IMR-90 (cell line): Measurements from ENCODE around the gene RAVER1. TPM values are rescaled to one million over a fixed set of nuclear protein-coding genes. Genes with fewer than 3 reads are reported as not detected.

Source experiments
- ATAC-seq: fragments of 200-7000 bp; cut with Tn5 transposase; 2 replicates; pipeline ENCODE4 v1.9.1; 2020; ENCODE audit warnings: low read depth, mild to moderate bottlenecking, moderate library complexity
- Bru-seq: library from RNA; stranded (reverse); fragments of 400-500 nt; gene quantifications from one replicate; lab custom pipeline; 2021; lab: Mats Ljungman, UMichigan
- BruChase-seq, 2 experiments: library from RNA; stranded (reverse); fragments of 400-500 nt; gene quantifications; one replicate each; lab custom pipeline; 2021; lab: Mats Ljungman, UMichigan
- BruUV-seq: library from RNA; stranded (reverse); fragments of 400-500 nt; replicated peaks from 2 replicates; lab custom pipeline; 2021; lab: Mats Ljungman, UMichigan
- CTCF ChIA-PET: fragments of 300-600 bp; formaldehyde crosslinking; extraction: SDS; loops from one replicate; lab custom pipeline; 2021; ENCODE audit warnings: antibody characterized with exemption; lab: Yijun Ruan, JAX
- POLR2A ChIA-PET: fragments of 300-600 bp; sonication (Branson Sonifier 250); formaldehyde crosslinking; loops from one replicate; lab custom pipeline; 2022; ENCODE audit warnings: antibody characterized with exemption; ENCODE audit not compliant: unreplicated experiment; lab: Charles Lee
- DNase-seq: peaks from one replicate; pipeline ENCODE4 v3.0.0; 2013
- H2AFZ ChIP-seq: replicated peaks from 2 replicates; pipeline ENCODE3; 2013; ENCODE audit warnings: low read length, mild to moderate bottlenecking; ENCODE audit not compliant: poor library complexity
- H2AK5ac ChIP-seq: 2 replicates; pipeline ENCODE4 v1.6.1; 2013; ENCODE audit warnings: low read depth, low read length, inconsistent platforms
- H2AK9ac ChIP-seq: replicated peaks from 2 replicates; pipeline ENCODE3; 2013; ENCODE audit warnings: mild to moderate bottlenecking, low read depth, low read length, moderate library complexity; ENCODE audit not compliant: poor library complexity
- H2BK120ac ChIP-seq: 2 replicates; pipeline ENCODE4 v1.6.1; 2013; ENCODE audit warnings: low read depth, low read length, inconsistent platforms
- H2BK15ac ChIP-seq: 3 replicates; pipeline ENCODE4 v1.6.1; 2013; ENCODE audit warnings: low read depth, low read length, inconsistent platforms
- H2BK20ac ChIP-seq: 2 replicates; pipeline ENCODE4 v1.6.1; 2013; ENCODE audit warnings: low read depth, mild to moderate bottlenecking, inconsistent platforms, low read length, moderate library complexity
- H2BK5ac ChIP-seq: 2 replicates; pipeline ENCODE4 v1.6.1; 2013; ENCODE audit warnings: mild to moderate bottlenecking, low read depth, low read length, inconsistent platforms; ENCODE audit not compliant: poor library complexity, severe bottlenecking
- H3K14ac ChIP-seq: replicated peaks from 2 replicates; pipeline ENCODE4 v1.6.1; 2013; ENCODE audit warnings: low read depth, low read length, inconsistent platforms
- H3K18ac ChIP-seq: 2 replicates; pipeline ENCODE4 v1.6.1; 2013; ENCODE audit warnings: low read depth, low read length, control low read depth
- H3K23ac ChIP-seq: 2 replicates; pipeline ENCODE4 v1.6.1; 2013; ENCODE audit warnings: low read depth, low read length, inconsistent platforms
- H3K27ac ChIP-seq: 2 replicates; pipeline ENCODE4 v1.5.1; 2013; ENCODE audit warnings: mild to moderate bottlenecking, control low read depth, low read length; ENCODE audit not compliant: insufficient read depth
- H3K27me3 ChIP-seq: 2 replicates; pipeline ENCODE4 v1.6.1; 2013; ENCODE audit warnings: low read length; ENCODE audit not compliant: control insufficient read depth, insufficient read depth
- H3K36me3 ChIP-seq: 2 replicates; pipeline ENCODE4 v1.6.1; 2013; ENCODE audit warnings: low read length, mixed read lengths; ENCODE audit not compliant: control insufficient read depth, insufficient read depth
- H3K4ac ChIP-seq: 2 replicates; pipeline ENCODE4 v1.6.1; 2013; ENCODE audit warnings: low read depth, low read length, inconsistent platforms
- H3K4me1 ChIP-seq: 2 replicates; pipeline ENCODE4 v1.6.1; 2013; ENCODE audit warnings: low read length, mixed read lengths; ENCODE audit not compliant: control insufficient read depth, insufficient read depth
- H3K4me2 ChIP-seq: 2 replicates; pipeline ENCODE4 v1.6.1; 2013; ENCODE audit warnings: low read depth, mild to moderate bottlenecking, control low read depth, low read length, moderate library complexity
- H3K4me3 ChIP-seq: 2 replicates; pipeline ENCODE4 v1.5.1; 2013; ENCODE audit warnings: low read depth, mild to moderate bottlenecking, control low read depth, low read length, moderate library complexity; ENCODE audit not compliant: insufficient read depth
- H3K56ac ChIP-seq: 2 replicates; pipeline ENCODE4 v1.6.1; 2013; ENCODE audit warnings: low read length, inconsistent platforms; ENCODE audit not compliant: insufficient read depth; ENCODE audit errors: extremely low read depth
- H3K79me1 ChIP-seq, 2 experiments: 2 replicates each; pipeline ENCODE4 v1.6.1; 2013; ENCODE audit warnings: low read length in 2 of 2, inconsistent platforms in 1 of 2, low read depth in 1 of 2
- H3K9ac ChIP-seq: 2 replicates; pipeline ENCODE4 v1.6.1; 2013; ENCODE audit warnings: low read depth, low read length, control low read depth
- H3K9me1 ChIP-seq: 2 replicates; pipeline ENCODE4 v1.6.1; 2013; ENCODE audit warnings: low read length, inconsistent platforms; ENCODE audit not compliant: insufficient read depth
- H3K9me3 ChIP-seq: 2 replicates; pipeline ENCODE4 v1.6.1; 2013; ENCODE audit warnings: low read length; ENCODE audit not compliant: control insufficient read depth, insufficient read depth
- H4K20me1 ChIP-seq: 2 replicates; pipeline ENCODE4 v1.6.1; 2013; ENCODE audit warnings: low read length, inconsistent platforms; ENCODE audit not compliant: insufficient read depth
- H4K5ac ChIP-seq: 2 replicates; pipeline ENCODE4 v1.6.1; 2013; ENCODE audit warnings: mild to moderate bottlenecking, low read depth, low read length, control low read depth
- H4K8ac ChIP-seq, 2 experiments: 2 replicates each; pipeline ENCODE4 v1.6.1; 2013; ENCODE audit warnings: low read depth in 2 of 2, low read length in 2 of 2, control low read depth in 1 of 2, inconsistent platforms in 1 of 2
- H4K91ac ChIP-seq: 2 replicates; pipeline ENCODE4 v1.6.1; 2013; ENCODE audit warnings: low read depth, low read length, inconsistent platforms; ENCODE audit not compliant: insufficient read depth
- BHLHE40 ChIP-seq: fragments of 150-350 bp; IDR thresholded peaks from 2 replicates; pipeline ENCODE4 v1.6.1; 2016; ENCODE audit warnings: mild to moderate bottlenecking, low read depth, low read length
- CEBPB ChIP-seq: IDR thresholded peaks from 2 replicates; pipeline ENCODE4 v1.6.1; 2012; ENCODE audit warnings: low read depth, low read length, improper control_type of control experiment
- CHD1 ChIP-seq: IDR thresholded peaks from 2 replicates; pipeline ENCODE4 v1.6.1; 2012; ENCODE audit warnings: low read depth, low read length, improper control_type of control experiment
- MAFK ChIP-seq: IDR thresholded peaks from 2 replicates; pipeline ENCODE4 v1.6.1; 2012; ENCODE audit warnings: low read depth, low read length, improper control_type of control experiment
- MAZ ChIP-seq: IDR thresholded peaks from 2 replicates; pipeline ENCODE4 v1.6.1; 2012; ENCODE audit warnings: low read depth, mild to moderate bottlenecking, low read length, improper control_type of control experiment, moderate library complexity, borderline replicate concordance
- MXI1 ChIP-seq: IDR thresholded peaks from 2 replicates; pipeline ENCODE4 v1.6.1; 2012; ENCODE audit warnings: low read depth, mild to moderate bottlenecking, low read length, moderate library complexity, borderline replicate concordance
- POLR2A ChIP-seq: IDR thresholded peaks from 2 replicates; pipeline ENCODE4 v1.6.1; 2012; ENCODE audit warnings: mild to moderate bottlenecking, low read depth, low read length
- SMC3 ChIP-seq: fragments of 150-350 bp; IDR thresholded peaks from 2 replicates; pipeline ENCODE4 v1.6.1; 2016; ENCODE audit warnings: low read depth, mild to moderate bottlenecking, antibody characterized with exemption, low read length, moderate library complexity
- WGBS, 2 experiments: methylation state at CpG; one replicate each; pipeline versions ENCODE4 v1.1.5 to v1.1.7; 2013; ENCODE audit warnings: missing lambda C conversion rate in 2 of 2; ENCODE audit not compliant: insufficient read length in 1 of 2; ENCODE audit errors: extremely low coverage in 2 of 2; 5-methylcytosine and 5-hydroxymethylcytosine counted together
- dilution Hi-C: fragments of 300-500 bp; cut with HindIII; formaldehyde crosslinking; loops from one replicate; pipeline ENCODE4 v1.14.3; 2018; ENCODE audit warnings: low sequenced_read_pairs; ENCODE audit not compliant: unreplicated experiment
- in situ Hi-C: fragments of 300-500 bp; cut with MboI; formaldehyde crosslinking; loops from 3 replicates; pipeline ENCODE4 v1.14.3; 2019; ENCODE audit warnings: low sequenced_read_pairs, inconsistent platforms, mixed read lengths
- intact Hi-C: fragments of 100-400 bp; cut with micrococcal nuclease; formaldehyde crosslinking; loops from 2 replicates; pipeline ENCODE4 v1.10.0; 2022
- long read RNA-seq: library from polyadenylated mRNA; unstranded; transcript quantifications from one replicate; pipeline ENCODE4 v2.0.0, GENCODE V29; 2021; ENCODE audit not compliant: unreplicated experiment
- polyA plus RNA-seq, 3 experiments: library from polyadenylated mRNA; depleted of rRNA; stranded (reverse); fragments of >200 nt; gene quantifications; 2 replicates each; pipeline ENCODE4 v1.2.3, GENCODE V29; 2012; ENCODE audit warnings: low replicate concordance in 1 of 3
- total RNA-seq: library from RNA; depleted of rRNA; stranded (reverse); fragments of >200 nt; gene quantifications from 2 replicates; pipeline ENCODE4 v1.2.3, GENCODE V29; 2012; rRNA removed

Gene RAVER1, protein sequence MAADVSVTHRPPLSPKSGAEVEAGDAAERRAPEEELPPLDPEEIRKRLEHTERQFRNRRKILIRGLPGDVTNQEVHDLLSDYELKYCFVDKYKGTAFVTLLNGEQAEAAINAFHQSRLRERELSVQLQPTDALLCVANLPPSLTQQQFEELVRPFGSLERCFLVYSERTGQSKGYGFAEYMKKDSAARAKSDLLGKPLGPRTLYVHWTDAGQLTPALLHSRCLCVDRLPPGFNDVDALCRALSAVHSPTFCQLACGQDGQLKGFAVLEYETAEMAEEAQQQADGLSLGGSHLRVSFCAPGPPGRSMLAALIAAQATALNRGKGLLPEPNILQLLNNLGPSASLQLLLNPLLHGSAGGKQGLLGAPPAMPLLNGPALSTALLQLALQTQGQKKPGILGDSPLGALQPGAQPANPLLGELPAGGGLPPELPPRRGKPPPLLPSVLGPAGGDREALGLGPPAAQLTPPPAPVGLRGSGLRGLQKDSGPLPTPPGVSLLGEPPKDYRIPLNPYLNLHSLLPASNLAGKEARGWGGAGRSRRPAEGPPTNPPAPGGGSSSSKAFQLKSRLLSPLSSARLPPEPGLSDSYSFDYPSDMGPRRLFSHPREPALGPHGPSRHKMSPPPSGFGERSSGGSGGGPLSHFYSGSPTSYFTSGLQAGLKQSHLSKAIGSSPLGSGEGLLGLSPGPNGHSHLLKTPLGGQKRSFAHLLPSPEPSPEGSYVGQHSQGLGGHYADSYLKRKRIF
- total RNA-seq = 2.5 and 2.7 TPM in 2 replicates
- polyA plus RNA-seq (2012; rRNA removed) = 15.1 and 18.1 TPM in 2 replicates
- polyA plus RNA-seq (2012; cell fraction: cytosol; rRNA removed) = 18.7 and 23.0 TPM in 2 replicates
- polyA plus RNA-seq (2012; cell fraction: nucleus; rRNA removed; ENCODE audit: low replicate concordance) = 17.6 and 56.5 TPM in 2 replicates
- Bru-seq, nascent RNA = percentile 69 among the genes with signal in this experiment
- BruChase-seq, experiment 1, labeled RNA remaining after a 6-hour chase = percentile 75 among the genes with signal in this experiment
- BruChase-seq, experiment 2, labeled RNA remaining after a 2-hour chase = percentile 67 among the genes with signal in this experiment
- long read RNA-seq, partial matches to known transcripts = 3 of 7 reads
- long read RNA-seq, other reads (novel, unspliced or antisense) = 3 of 7 reads

DNA sequence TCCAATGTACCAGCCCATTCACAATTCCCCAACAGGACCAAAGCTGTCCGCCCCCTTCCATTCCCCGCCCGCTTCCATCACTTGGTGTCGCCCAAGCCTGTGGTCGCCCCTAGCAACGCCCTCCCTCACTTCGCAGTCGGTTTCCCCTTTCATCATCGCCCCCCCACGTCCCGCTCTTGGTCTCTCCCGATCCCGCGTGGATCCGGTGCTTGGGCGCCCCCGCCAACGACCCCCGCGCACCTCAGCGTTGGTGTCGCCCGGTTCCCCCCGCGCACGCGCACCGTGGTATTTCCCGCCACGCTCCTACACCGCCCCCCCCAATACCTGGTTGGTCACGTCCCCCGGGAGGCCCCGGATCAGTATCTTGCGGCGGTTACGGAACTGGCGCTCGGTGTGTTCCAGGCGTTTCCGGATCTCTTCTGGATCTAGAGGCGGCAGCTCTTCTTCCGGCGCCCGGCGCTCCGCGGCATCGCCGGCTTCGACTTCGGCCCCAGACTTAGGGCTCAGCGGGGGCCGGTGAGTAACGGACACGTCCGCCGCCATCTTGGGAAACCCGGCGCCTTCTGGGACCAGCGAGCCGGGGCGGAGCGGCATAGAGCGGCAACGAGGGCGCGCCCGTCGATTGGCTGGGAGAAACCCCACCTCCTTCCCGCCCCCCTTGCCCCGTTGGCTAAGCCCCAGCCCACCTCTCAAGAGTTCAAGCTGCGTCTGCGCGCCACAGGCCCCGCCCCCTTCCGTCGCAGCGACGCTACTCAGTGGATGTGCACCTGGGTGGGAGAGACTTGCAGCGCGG lies at the start of gene RAVER1:
RAVER1 (minus strand) TSS at position 565 of the 793 bp plus-strand sequence; CDS start at position 543, 22 bp downstream.
- Histone ChIP-seq H3K18ac (no peak within 1 kb of the TSS), H3K27ac (peak within 1 kb of the TSS; percentile 86), H3K14ac (peak within 1 kb of the TSS; percentile 75), H3K23ac (peak within 1 kb of the TSS; percentile 77), H3K9ac (peak within 1 kb of the TSS; percentile 83), H3K4me1 (peaks cover 5% of the 10 kb centered on the region; the same call in 1 of the 2 replicates), H3K4me2 (peak within 1 kb of the TSS; percentile 93), H2AK9ac (peak within 1 kb of the TSS; percentile 99), H3K9me3 (no peaks in the 10 kb centered on the region), H3K9me1 (no peaks in the 10 kb centered on the region; the same call in 1 of the 2 replicates), H4K5ac (peak within 1 kb of the TSS; percentile 66), H2AFZ (peak within 1 kb of the TSS; percentile 98), H2BK20ac (no peak within 1 kb of the TSS), H4K8ac (peak within 1 kb of the TSS; percentile 86 to 87), H2BK15ac (no peak within 1 kb of the TSS), H3K36me3 (peaks cover 21% of the 10 kb centered on the region), H3K4me3 (peak within 1 kb of the TSS; percentile 75), H3K79me1 (peaks cover 11 to 44% of the 10 kb centered on the region in 2 experiments), H3K27me3 (no peaks in the 10 kb centered on the region), H2BK120ac (peak within 1 kb of the TSS; percentile 61; the same call in 1 of the 2 replicates), H2BK5ac (peak within 1 kb of the TSS; percentile 93), H4K20me1 (peaks cover 26% of the 10 kb centered on the region), H4K91ac (peak within 1 kb of the TSS; percentile 77), H3K56ac (peak within 1 kb of the TSS; percentile 93), H2AK5ac (peak within 1 kb of the TSS; percentile 90), H3K4ac (peak within 1 kb of the TSS; percentile 86)
- TF ChIP-seq MAZ (peak; percentile 76; the same call in 1 of the 2 replicates), CEBPB (0 out of 2 replicates have a peak, but pooled peaks have one; percentile 36), MAFK (no peak), CHD1 (peak; percentile 99; the same call in 1 of the 2 replicates), POLR2A (peak; percentile 96), BHLHE40 (peak; percentile 95), MXI1 (0 out of 2 replicates have a peak, but pooled peaks have one; percentile 23), SMC3 (no peak)
- POLR2A ChIA-PET = interaction anchor here (0.5 to 0.6 kb wide), 3 partner anchors 27 to 233 kb away, joined by 3 to 5 read pairs (median 4); no protein-coding TSS in a partner anchor
- in situ Hi-C loops = no loop called here
- dilution Hi-C loops = no loop called here
- CTCF ChIA-PET = no interaction called here
- intact Hi-C loops = loop anchor here (1.0 kb wide), 1 partner anchor 18 kb away; no protein-coding TSS in a partner anchor
- peak; percentile 97 for DNase-seq
- peak; percentile 89 for ATAC-seq
- 0% methylated on average over 27 of the region's 82 CpGs; no CpG with 5 or more reads in 1 of the 2 experiments for WGBS, 2 experiments
- no TSS peak for BruUV-seq
